ENCODE data around the gene VWA8.

The VWA8 gene

DNA sequence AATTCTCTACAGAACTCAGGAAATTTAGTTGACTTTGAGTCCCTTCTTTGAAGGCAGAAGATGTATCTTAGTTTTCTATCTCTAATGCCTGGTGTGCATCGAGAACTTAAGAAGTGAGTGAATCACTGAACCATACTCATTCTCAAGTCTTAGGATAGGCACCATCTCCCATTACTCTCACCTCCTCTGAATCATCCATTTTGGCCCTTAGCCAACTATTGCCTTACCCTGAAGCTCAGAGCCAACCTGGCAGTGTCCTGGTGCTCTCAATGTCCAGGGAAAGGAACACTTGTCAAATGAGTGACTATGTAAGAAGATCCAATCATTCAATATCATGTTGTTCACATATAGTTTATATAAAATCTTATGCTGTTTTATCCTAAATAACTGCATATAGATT is 357.0 kb downstream of the VWA8 start:
- no peak for DNase-seq (ENCODE audit: low spot score in 2 of 2)
- H3K36me3 Mint-ChIP-seq: peaks cover 39% of the 10 kb centered on the region
- no peaks in the 10 kb centered on the region for H3K27me3 Mint-ChIP-seq
- no peaks in the 10 kb centered on the region for H3K4me1 Mint-ChIP-seq
- H3K27ac Mint-ChIP-seq: no peak overlapping the region
- H3K4me3 Mint-ChIP-seq: no peak overlapping the region
- no peak for ATAC-seq (ENCODE audit: low read depth)
- no peaks in the 10 kb centered on the region for H3K9me3 Mint-ChIP-seq

GRCh38 chr13:41601718-41602445 is 359.0 kb downstream of the VWA8 start:
- DNase-seq (ENCODE audit: low spot score in 2 of 2) (no peak), ATAC-seq (ENCODE audit: low read depth) (no peak)
- Mint-ChIP-seq H3K36me3 (peaks cover 31% of the 10 kb centered on the region), H3K27ac (no peak overlapping the region), H3K27me3 (no peaks in the 10 kb centered on the region), H3K4me1 (no peaks in the 10 kb centered on the region), H3K4me3 (no peak overlapping the region), H3K9me3 (no peaks in the 10 kb centered on the region)

GRCh38 chr13:41599619-41600018 is 361.3 kb downstream of the VWA8 start:
- H3K4me1 Mint-ChIP-seq: no peaks in the 10 kb centered on the region
- no peak for ATAC-seq (ENCODE audit: low read depth)
- no peak overlapping the region for H3K27ac Mint-ChIP-seq
- H3K4me3 Mint-ChIP-seq: no peak overlapping the region
- H3K27me3 Mint-ChIP-seq: no peaks in the 10 kb centered on the region
- no peaks in the 10 kb centered on the region for H3K9me3 Mint-ChIP-seq
- DNase-seq (ENCODE audit: low spot score in 2 of 2): no peak
- peaks cover 22% of the 10 kb centered on the region for H3K36me3 Mint-ChIP-seq

DNA sequence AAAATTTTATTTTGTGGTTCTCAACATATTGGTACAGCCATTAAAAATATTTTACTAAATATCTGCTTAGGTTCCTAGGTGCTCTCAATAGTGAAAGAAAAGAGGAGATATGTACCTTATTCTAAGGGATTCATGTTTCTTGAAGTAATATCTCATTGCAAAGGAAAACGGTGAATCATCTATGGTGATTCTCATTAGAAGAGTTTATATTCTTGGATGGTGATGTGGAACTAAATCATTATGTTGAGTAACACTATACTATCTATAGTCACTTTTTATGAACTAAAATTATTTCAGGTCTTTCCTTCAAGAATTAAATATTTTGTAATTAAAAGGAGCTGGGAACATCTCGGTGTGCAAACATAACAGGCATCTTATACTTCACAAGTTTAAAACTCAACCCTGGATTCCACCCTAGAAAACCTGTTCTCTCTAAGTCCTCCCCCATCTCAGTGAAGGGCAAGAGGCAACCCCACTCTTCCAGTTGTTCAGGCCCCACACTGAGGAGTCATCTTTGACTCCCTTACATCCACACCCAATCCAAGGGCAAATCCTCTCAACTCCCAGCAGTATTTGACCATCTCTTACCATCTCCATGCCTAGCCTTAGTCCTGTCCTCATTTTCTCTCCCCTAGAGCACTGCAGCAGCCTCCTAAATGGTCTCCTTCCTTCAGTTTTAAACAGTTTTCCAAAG is 363.4 kb downstream of the VWA8 start:
- H3K9me3 Mint-ChIP-seq: no peaks in the 10 kb centered on the region
- H3K4me3 Mint-ChIP-seq: no peak overlapping the region
- no peak for ATAC-seq (ENCODE audit: low read depth)
- no peaks in the 10 kb centered on the region for H3K27me3 Mint-ChIP-seq
- no peaks in the 10 kb centered on the region for H3K4me1 Mint-ChIP-seq
- H3K36me3 Mint-ChIP-seq: peaks cover 17% of the 10 kb centered on the region
- DNase-seq (ENCODE audit: low spot score in 2 of 2): no peak
- no peak overlapping the region for H3K27ac Mint-ChIP-seq

DNA sequence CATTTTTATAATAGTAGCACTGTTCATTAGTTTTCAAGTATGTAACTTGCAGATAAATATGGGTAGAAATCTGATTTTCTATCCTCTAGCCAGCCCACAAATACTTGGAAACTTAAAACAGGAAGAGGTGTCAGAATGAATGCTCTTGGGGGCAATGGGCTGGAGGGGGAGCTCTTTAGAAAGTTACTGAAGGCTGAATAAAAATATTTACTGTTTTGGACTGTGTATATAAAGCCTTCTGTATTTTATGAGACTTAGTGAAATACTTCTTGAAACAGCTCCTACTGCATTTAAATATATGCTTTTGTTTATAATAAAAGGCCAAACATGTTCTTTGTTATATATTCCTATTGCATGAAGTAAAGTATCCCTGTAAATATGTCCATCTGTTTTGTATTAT is 364.7 kb downstream of the VWA8 start:
- Mint-ChIP-seq H3K27ac (no peak overlapping the region), H3K36me3 (peaks cover 14% of the 10 kb centered on the region), H3K4me1 (no peaks in the 10 kb centered on the region), H3K4me3 (no peak overlapping the region), H3K9me3 (no peaks in the 10 kb centered on the region), H3K27me3 (no peaks in the 10 kb centered on the region)
- DNase-seq (ENCODE audit: low spot score in 2 of 2) (no peak), ATAC-seq (ENCODE audit: low read depth) (no peak)

DNA sequence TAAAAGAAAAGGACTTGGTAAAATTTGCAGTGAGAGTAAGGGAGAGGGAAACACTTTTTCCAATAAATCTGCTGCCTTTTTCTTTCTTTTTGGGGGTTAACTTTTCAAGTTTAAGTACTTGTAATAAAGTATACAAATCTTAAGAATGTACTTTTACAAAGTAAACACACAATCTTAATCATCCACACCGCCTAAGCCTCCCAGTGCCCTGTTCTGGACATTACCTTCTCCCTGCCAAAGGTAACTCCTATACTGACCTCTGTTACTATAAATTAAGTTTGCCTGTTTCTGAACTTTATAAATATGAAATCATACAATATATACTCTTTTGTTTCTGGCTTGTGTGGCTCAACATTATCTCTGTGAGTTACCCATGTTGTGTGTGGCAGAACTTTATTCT is 365.6 kb downstream of the VWA8 start:
- no peak overlapping the region for H3K27ac Mint-ChIP-seq
- H3K9me3 Mint-ChIP-seq: no peaks in the 10 kb centered on the region
- H3K36me3 Mint-ChIP-seq: peaks cover 9% of the 10 kb centered on the region
- ATAC-seq (ENCODE audit: low read depth) (no peak), DNase-seq (ENCODE audit: low spot score in 2 of 2) (no peak)
- peaks cover 3% of the 10 kb centered on the region for H3K4me1 Mint-ChIP-seq
- no peaks in the 10 kb centered on the region for H3K27me3 Mint-ChIP-seq
- no peak overlapping the region for H3K4me3 Mint-ChIP-seq

DNA sequence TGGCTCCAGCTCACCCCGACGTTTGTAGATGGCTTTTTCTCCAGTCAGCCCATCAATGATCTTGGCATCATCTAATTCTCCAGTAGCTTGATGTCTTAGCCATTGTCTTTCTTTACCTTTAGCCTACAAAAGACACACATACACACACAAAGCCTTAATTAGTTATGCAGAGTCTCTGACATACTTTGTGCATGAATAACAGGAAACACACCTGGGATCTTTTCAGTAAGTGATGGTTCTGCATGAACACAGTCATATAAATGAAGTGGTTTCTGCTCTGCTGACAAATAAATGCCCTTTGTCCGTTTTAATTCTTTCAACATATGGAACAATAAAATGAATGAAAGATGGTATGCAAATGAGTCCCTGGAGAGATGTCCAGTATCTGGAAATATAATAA is 370.3 kb downstream of the VWA8 start:
- Mint-ChIP-seq H3K27ac (no peak overlapping the region), H3K9me3 (no peaks in the 10 kb centered on the region), H3K36me3 (peaks cover 18% of the 10 kb centered on the region), H3K27me3 (no peaks in the 10 kb centered on the region), H3K4me3 (no peak overlapping the region), H3K4me1 (peaks cover 3% of the 10 kb centered on the region)
- ATAC-seq (ENCODE audit: low read depth): no peak
- no peak for DNase-seq (ENCODE audit: low spot score in 2 of 2)

DNA sequence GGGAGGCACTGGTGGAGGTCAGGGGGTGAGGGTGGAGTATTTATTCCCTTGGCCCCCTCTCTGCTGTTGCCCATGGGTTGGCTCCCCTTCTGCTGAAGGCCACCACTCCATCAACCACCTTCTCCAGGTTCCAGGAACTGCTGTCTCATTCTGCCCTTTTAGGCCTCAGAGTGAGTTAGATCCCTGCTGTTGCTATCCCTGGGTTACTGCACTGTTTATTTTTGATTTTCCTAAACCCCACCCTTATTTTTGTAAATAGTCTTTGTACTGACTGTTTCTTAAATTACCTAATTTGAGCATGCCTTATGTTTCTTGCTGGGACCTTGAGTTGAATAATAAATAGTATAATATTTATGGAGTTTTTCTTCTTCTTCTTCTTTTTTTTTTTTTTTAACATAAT is 370.8 kb downstream of the VWA8 start:
- Mint-ChIP-seq H3K9me3 (no peaks in the 10 kb centered on the region), H3K4me1 (peaks cover 3% of the 10 kb centered on the region), H3K27me3 (no peaks in the 10 kb centered on the region), H3K4me3 (no peak overlapping the region), H3K36me3 (peaks cover 18% of the 10 kb centered on the region), H3K27ac (no peak overlapping the region)
- no peak for ATAC-seq (ENCODE audit: low read depth)
- no peak for DNase-seq (ENCODE audit: low spot score in 2 of 2)

- DNase-seq (ENCODE audit: low spot score in 2 of 2): no peak
- Mint-ChIP-seq H3K36me3 (peaks cover 18% of the 10 kb centered on the region), H3K27me3 (no peaks in the 10 kb centered on the region), H3K4me1 (peaks cover 3% of the 10 kb centered on the region), H3K9me3 (no peaks in the 10 kb centered on the region), H3K27ac (no peak overlapping the region), H3K4me3 (no peak overlapping the region)
- ATAC-seq (ENCODE audit: low read depth): no peak
Measured at GRCh38 chr13:41589434-41589833, 371.5 kb downstream of the VWA8 start.

DNA sequence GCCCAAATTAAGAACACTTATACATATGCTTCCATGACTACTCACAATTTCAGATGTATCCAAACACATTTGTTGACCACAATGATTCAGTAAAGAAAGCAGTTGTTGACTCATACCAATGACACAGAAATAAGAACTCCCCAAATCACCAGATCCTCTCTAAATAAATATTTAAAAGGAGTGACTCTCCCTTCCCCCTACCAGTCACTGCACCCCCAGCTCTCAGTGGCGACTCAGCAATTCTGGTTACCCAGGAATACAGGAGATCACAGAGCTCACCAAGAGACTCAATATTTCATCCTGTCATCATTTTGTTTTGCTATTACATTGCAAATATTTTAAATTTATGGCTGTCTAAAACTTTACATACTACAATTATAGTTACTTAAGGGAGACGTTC is 372.0 kb downstream of the VWA8 start:
- peaks cover 18% of the 10 kb centered on the region for H3K36me3 Mint-ChIP-seq
- ATAC-seq (ENCODE audit: low read depth) (no peak), DNase-seq (ENCODE audit: low spot score in 2 of 2) (no peak)
- no peak overlapping the region for H3K27ac Mint-ChIP-seq
- H3K9me3 Mint-ChIP-seq: no peaks in the 10 kb centered on the region
- peaks cover 3% of the 10 kb centered on the region for H3K4me1 Mint-ChIP-seq
- no peaks in the 10 kb centered on the region for H3K27me3 Mint-ChIP-seq
- H3K4me3 Mint-ChIP-seq: no peak overlapping the region

DNA sequence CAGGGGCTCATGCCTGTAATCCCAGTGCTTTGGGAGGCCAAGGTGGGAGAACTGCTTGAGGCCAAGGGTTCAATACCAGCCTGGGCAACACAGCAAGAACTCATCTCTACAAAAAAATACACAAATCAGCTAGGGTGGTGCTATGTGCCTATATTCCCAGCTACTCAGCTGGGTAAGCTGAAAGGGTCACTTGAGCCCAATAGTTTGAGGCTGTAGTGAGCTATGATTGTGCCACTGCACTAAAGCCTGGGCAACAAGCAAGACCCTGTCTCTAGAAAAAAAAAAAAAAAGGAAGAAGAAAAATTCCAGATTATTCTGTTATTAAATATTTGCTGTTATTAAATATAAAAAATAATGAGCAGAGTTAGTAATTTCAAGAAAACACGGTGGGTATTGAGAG is 372.5 kb downstream of the VWA8 start:
- Mint-ChIP-seq H3K27me3 (no peaks in the 10 kb centered on the region), H3K4me3 (no peak overlapping the region), H3K27ac (no peak overlapping the region), H3K4me1 (peaks cover 3% of the 10 kb centered on the region), H3K36me3 (peaks cover 16% of the 10 kb centered on the region), H3K9me3 (no peaks in the 10 kb centered on the region)
- ATAC-seq (ENCODE audit: low read depth) (no peak), DNase-seq (ENCODE audit: low spot score in 2 of 2) (no peak)

- peaks cover 3% of the 10 kb centered on the region for H3K4me1 Mint-ChIP-seq
- H3K36me3 Mint-ChIP-seq: peaks cover 22% of the 10 kb centered on the region
- no peak overlapping the region for H3K4me3 Mint-ChIP-seq
- ATAC-seq (ENCODE audit: low read depth): no peak
- H3K27me3 Mint-ChIP-seq: no peaks in the 10 kb centered on the region
- DNase-seq (ENCODE audit: low spot score in 2 of 2): no peak
- H3K9me3 Mint-ChIP-seq: no peaks in the 10 kb centered on the region
- H3K27ac Mint-ChIP-seq: no peak overlapping the region
Measured at GRCh38 chr13:41587490-41587889, 373.4 kb downstream of the VWA8 start.

GRCh38 chr13:41586216-41586615 is 374.7 kb downstream of the VWA8 start:
- Mint-ChIP-seq H3K36me3 (peaks cover 22% of the 10 kb centered on the region), H3K4me1 (peaks cover 3% of the 10 kb centered on the region), H3K27ac (no peak overlapping the region), H3K4me3 (no peak overlapping the region), H3K9me3 (no peaks in the 10 kb centered on the region), H3K27me3 (no peaks in the 10 kb centered on the region)
- ATAC-seq (ENCODE audit: low read depth) (no peak), DNase-seq (ENCODE audit: low spot score in 2 of 2) (no peak)

DNA sequence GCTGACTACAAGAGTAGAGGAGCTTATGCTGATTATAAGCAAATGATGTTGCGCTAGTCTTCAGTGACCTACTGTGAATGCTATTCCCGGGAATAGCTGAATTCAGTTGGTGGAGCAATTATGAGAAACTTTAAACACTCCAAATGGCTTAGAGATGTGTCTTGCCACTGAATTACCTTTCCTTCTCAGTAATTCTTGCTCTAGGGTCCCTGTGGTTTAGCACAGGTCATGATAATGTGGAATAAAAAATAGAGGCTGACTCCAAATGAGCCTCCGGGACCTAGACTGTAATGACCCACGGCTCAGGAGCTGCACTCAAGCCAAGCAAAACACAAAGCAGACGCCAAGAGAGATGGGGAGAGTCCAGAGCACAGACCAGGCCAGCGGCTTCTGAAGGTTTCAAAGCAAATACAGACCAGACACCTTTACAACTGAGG is 378.9 kb downstream of the VWA8 start:
- ATAC-seq (ENCODE audit: low read depth) (no peak), DNase-seq (ENCODE audit: low spot score in 2 of 2) (no peak)
- H3K27ac Mint-ChIP-seq: no peak overlapping the region
- H3K9me3 Mint-ChIP-seq: no peaks in the 10 kb centered on the region
- no peak overlapping the region for H3K4me3 Mint-ChIP-seq
- H3K36me3 Mint-ChIP-seq: peaks cover 12% of the 10 kb centered on the region
- no peaks in the 10 kb centered on the region for H3K27me3 Mint-ChIP-seq
- H3K4me1 Mint-ChIP-seq: no peaks in the 10 kb centered on the region

DNA sequence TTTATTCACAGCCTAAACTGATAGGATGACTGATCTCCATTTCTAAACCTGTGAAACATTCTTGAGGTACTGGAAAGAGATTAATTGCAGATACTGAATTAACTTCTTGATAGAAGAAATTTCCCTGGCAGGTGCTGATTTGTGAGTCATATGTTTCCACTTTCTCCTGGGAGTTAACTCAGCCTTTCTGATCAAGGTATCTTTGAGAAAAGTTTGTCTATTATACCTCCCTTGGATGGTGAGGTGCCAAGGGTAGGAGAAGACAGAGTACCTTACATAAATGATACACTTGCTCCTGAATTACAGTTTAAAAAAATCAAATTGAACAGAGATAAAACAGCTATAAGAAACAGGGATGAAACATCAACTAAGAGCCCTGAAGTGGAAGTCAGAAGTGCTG is 380.6 kb downstream of the VWA8 start:
- H3K9me3 Mint-ChIP-seq: no peaks in the 10 kb centered on the region
- ATAC-seq (ENCODE audit: low read depth) (no peak), DNase-seq (ENCODE audit: low spot score in 2 of 2) (no peak)
- peaks cover 2% of the 10 kb centered on the region for H3K4me1 Mint-ChIP-seq
- no peaks in the 10 kb centered on the region for H3K27me3 Mint-ChIP-seq
- H3K36me3 Mint-ChIP-seq: peaks cover 11% of the 10 kb centered on the region
- no peak overlapping the region for H3K27ac Mint-ChIP-seq
- no peak overlapping the region for H3K4me3 Mint-ChIP-seq

Measured in memory B cell (primary cell).